OCI-LY7 (cell line): ENCODE results near the gene RPS6KA2. TPM values are rescaled to one million over a fixed set of nuclear protein-coding genes. Genes with fewer than 3 reads are reported as not detected.

ENCODE experiments used
- BruUV-seq: library from RNA; stranded (reverse); fragments of 400-500 nt; replicated peaks from 2 replicates; lab custom pipeline; 2021; lab: Mats Ljungman, UMichigan
- CTCF ChIA-PET: fragments of 300-600 bp; sonication (Branson Sonifier 250); formaldehyde crosslinking; loops from one replicate; lab custom pipeline; 2022; ENCODE audit warnings: antibody characterized with exemption; ENCODE audit not compliant: unreplicated experiment; lab: Charles Lee
- POLR2A ChIA-PET: fragments of 300-600 bp; sonication (Branson Sonifier 250); formaldehyde crosslinking; loops from one replicate; lab custom pipeline; 2022; ENCODE audit warnings: antibody characterized with exemption; lab: Charles Lee
- DNase-seq: peaks from one replicate; pipeline ENCODE4 v3.0.0-alpha.2; 2015; ENCODE audit warnings: low spot score
- H2AFZ ChIP-seq: fragments of 200-600 bp; sonication (generic), shearing (Covaris generic); 2 replicates; pipeline ENCODE4 v1.6.1; 2014; ENCODE audit warnings: mild to moderate bottlenecking, antibody characterized with exemption, low read length, moderate library complexity
- H3K27ac ChIP-seq: fragments of 200-600 bp; sonication (generic); 2 replicates; pipeline ENCODE4 v1.5.1; 2014; ENCODE audit warnings: mixed run types, low read depth, mild to moderate bottlenecking, moderate library complexity, low read length, inconsistent platforms; ENCODE audit not compliant: poor library complexity, severe bottlenecking
- H3K36me3 ChIP-seq: fragments of 200-600 bp; sonication (generic); 2 replicates; pipeline ENCODE4 v1.6.1; 2014; ENCODE audit warnings: mild to moderate bottlenecking, antibody characterized with exemption, low read length, moderate library complexity, mixed read lengths; ENCODE audit not compliant: insufficient read depth
- H3K4me1 ChIP-seq: fragments of 200-600 bp; sonication (generic); 2 replicates; pipeline ENCODE4 v1.5.1; 2014; ENCODE audit warnings: mild to moderate bottlenecking, low read length; ENCODE audit not compliant: insufficient read depth, poor library complexity, severe bottlenecking
- H3K4me2 ChIP-seq: fragments of 200-600 bp; sonication (generic); 2 replicates; pipeline ENCODE4 v1.6.1; 2014; ENCODE audit warnings: mild to moderate bottlenecking, low read length
- H3K4me3 ChIP-seq: fragments of 200-600 bp; sonication (generic); 2 replicates; pipeline ENCODE4 v1.5.1; 2014; ENCODE audit warnings: mild to moderate bottlenecking, low read depth, low read length; ENCODE audit not compliant: poor library complexity, severe bottlenecking
- H3K79me2 ChIP-seq: fragments of 200-600 bp; sonication (generic); 2 replicates; pipeline ENCODE4 v1.6.1; 2016; ENCODE audit warnings: low read depth, mild to moderate bottlenecking, low read length, moderate library complexity, mixed read lengths; ENCODE audit not compliant: insufficient read depth
- H3K9me2 ChIP-seq: fragments of 200-600 bp; sonication (generic); 2 replicates; pipeline ENCODE4 v1.6.1; 2016; ENCODE audit warnings: mild to moderate bottlenecking, low read length, mixed read lengths; ENCODE audit not compliant: insufficient read depth
- H3K9me3 ChIP-seq: fragments of 200-600 bp; sonication (generic); 2 replicates; pipeline ENCODE4 v1.6.1; 2014; ENCODE audit warnings: mild to moderate bottlenecking, mixed run types, low read length, mixed read lengths
- H4K20me1 ChIP-seq: fragments of 200-600 bp; sonication (generic); 2 replicates; pipeline ENCODE4 v1.6.1; 2014; ENCODE audit warnings: mild to moderate bottlenecking, antibody characterized with exemption, low read length, moderate library complexity, mixed read lengths; ENCODE audit not compliant: insufficient read depth
- EZH2phosphoT487 ChIP-seq: fragments of 200-600 bp; sonication (generic); IDR thresholded peaks from 2 replicates; pipeline ENCODE4 v1.6.1; 2018; ENCODE audit warnings: low read depth, borderline replicate concordance, mild to moderate bottlenecking, mixed run types, antibody characterized with exemption, low read length, moderate library complexity, mixed read lengths
- intact Hi-C: fragments of 100-400 bp; cut with micrococcal nuclease; formaldehyde crosslinking; loops from one replicate; pipeline ENCODE4 v1.10.0; 2022; ENCODE audit not compliant: unreplicated experiment
- total RNA-seq, 2 experiments: library from RNA; depleted of rRNA in 1 of 2; stranded (reverse); fragments of >200 nt in 1 of 2; shearing (Covaris generic) in 1 of 2; gene quantifications; 2 replicates each; pipeline ENCODE4 v1.2.3, GENCODE V29; 2014 to 2022
- TF ChIP-seq, protein P1 (sequence below): fragments of 200-600 bp; sonication (generic); conservative IDR thresholded peaks from 2 replicates; pipeline ENCODE4 v1.5.1; 2014; ENCODE audit warnings: mild to moderate bottlenecking, antibody characterized with exemption, low read length, moderate library complexity, mixed read lengths

The RPS6KA2 gene
- total RNA-seq, 2 experiments from 2014 or later = 0.69 to 1.9 TPM

DNA sequence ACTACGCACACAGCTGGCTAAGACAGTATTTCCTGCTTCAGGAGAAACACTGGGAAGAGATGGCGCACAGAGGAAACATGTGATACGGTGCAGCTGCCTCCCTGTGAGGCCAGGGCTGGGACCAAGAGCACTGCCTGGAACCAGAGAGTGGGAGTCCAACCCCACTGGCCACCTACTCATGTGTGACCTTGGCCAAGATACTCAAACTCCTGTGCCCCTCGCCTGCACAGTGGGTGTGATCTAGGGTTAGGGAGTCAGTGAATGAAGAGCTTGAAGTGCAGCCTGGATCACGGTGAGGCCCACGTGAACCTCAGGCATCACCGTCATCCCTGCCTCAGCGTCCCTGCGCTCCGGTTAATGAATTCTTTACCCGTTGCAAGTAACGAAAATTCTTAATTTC, 202.6 kb downstream of the RPS6KA2 start:
- no peak overlapping the region for H2AFZ ChIP-seq
- H3K27ac ChIP-seq = no peak overlapping the region
- DNase-seq = no peak
- no peaks in the 10 kb centered on the region for H3K79me2 ChIP-seq
- CTCF ChIA-PET = no interaction called here
- H4K20me1 ChIP-seq = no peaks in the 10 kb centered on the region
- no peaks in the 10 kb centered on the region for H3K9me3 ChIP-seq
- TF ChIP-seq, protein P1, sequence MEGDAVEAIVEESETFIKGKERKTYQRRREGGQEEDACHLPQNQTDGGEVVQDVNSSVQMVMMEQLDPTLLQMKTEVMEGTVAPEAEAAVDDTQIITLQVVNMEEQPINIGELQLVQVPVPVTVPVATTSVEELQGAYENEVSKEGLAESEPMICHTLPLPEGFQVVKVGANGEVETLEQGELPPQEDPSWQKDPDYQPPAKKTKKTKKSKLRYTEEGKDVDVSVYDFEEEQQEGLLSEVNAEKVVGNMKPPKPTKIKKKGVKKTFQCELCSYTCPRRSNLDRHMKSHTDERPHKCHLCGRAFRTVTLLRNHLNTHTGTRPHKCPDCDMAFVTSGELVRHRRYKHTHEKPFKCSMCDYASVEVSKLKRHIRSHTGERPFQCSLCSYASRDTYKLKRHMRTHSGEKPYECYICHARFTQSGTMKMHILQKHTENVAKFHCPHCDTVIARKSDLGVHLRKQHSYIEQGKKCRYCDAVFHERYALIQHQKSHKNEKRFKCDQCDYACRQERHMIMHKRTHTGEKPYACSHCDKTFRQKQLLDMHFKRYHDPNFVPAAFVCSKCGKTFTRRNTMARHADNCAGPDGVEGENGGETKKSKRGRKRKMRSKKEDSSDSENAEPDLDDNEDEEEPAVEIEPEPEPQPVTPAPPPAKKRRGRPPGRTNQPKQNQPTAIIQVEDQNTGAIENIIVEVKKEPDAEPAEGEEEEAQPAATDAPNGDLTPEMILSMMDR = no peak
- TF ChIP-seq EZH2phosphoT487 = no peak
- no TSS peak for BruUV-seq
- intact Hi-C loops = no loop called here
- H3K4me1 ChIP-seq = no peaks in the 10 kb centered on the region
- no peaks in the 10 kb centered on the region for H3K36me3 ChIP-seq
- H3K4me2 ChIP-seq = no peak overlapping the region
- no peaks in the 10 kb centered on the region for H3K9me2 ChIP-seq
- H3K4me3 ChIP-seq = no peak overlapping the region
- POLR2A ChIA-PET = no interaction called here

- Histone ChIP-seq H3K79me2 (no peaks in the 10 kb centered on the region), H3K36me3 (no peaks in the 10 kb centered on the region), H3K27ac (no peak overlapping the region), H3K4me2 (no peak overlapping the region), H3K4me3 (no peak overlapping the region), H3K9me3 (no peaks in the 10 kb centered on the region), H3K9me2 (no peaks in the 10 kb centered on the region), H4K20me1 (no peaks in the 10 kb centered on the region), H3K4me1 (no peaks in the 10 kb centered on the region), H2AFZ (no peak overlapping the region)
- TF ChIP-seq EZH2phosphoT487 = no peak
- TF ChIP-seq, protein P1 = no peak
- no TSS peak for BruUV-seq
- POLR2A ChIA-PET = no interaction called here
- intact Hi-C loops = no loop called here
- DNase-seq = no peak
- CTCF ChIA-PET = no interaction called here
Observed at GRCh38 chr6:166423781-166424180, 203.3 kb downstream of the RPS6KA2 start.

DNA sequence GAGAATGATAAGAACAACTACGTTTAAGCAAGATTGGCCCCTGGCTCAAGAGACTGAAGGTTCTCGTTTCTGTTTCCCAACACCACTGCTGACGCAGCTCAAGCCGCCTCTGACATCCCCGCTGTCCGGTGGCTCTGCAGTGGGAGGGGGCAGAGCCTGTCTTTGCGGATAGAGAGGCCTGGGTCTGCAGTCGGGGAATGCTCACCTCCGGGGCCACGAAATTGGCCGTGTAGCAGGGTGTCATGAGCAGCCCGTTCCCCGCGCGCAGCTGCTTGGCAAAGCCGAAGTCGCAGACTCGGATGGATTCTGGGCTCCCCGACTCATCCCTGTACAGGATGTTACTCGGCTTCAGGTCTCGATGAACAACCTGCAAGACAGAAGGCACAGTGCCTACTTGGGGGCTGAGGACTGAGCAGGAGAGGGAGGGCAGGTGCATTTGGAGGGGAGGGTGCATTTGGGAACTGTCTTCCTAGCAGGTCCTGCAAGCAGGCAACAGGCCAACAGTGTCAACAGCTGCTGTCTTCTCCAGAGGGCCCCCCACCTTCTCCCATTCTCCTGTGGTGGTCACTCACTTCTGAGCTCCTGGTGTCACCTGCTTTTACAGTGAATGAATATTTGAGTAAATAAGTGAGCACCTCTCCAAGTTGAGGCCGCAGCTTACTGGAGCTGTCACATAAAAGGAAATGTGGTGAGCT, 203.9 kb downstream of the RPS6KA2 start:
- no TSS peak for BruUV-seq
- POLR2A ChIA-PET = no interaction called here
- CTCF ChIA-PET = no interaction called here

More for the DNA sequence above, 203.9 kb downstream of the RPS6KA2 start:
- H3K4me3 ChIP-seq = no peak overlapping the region
- H3K9me3 ChIP-seq = no peaks in the 10 kb centered on the region
- no peaks in the 10 kb centered on the region for H3K79me2 ChIP-seq
- no peaks in the 10 kb centered on the region for H3K36me3 ChIP-seq
- no peak overlapping the region for H3K4me2 ChIP-seq
- TF ChIP-seq EZH2phosphoT487 = no peak
- TF ChIP-seq, protein P1 = no peak
- intact Hi-C loops = no loop called here
- H4K20me1 ChIP-seq = no peaks in the 10 kb centered on the region
- H3K27ac ChIP-seq = no peak overlapping the region
- DNase-seq = no peak
- no peaks in the 10 kb centered on the region for H3K4me1 ChIP-seq
- no peak overlapping the region for H2AFZ ChIP-seq
- H3K9me2 ChIP-seq = no peaks in the 10 kb centered on the region
